Esophagus muscularis mucosa (tissue), 4 donors: ENCODE results near the gene SMPD1.

Experiments used
- EP300 ChIP-seq: sonication (generic); formaldehyde crosslinking; IDR thresholded peaks from one replicate; pipeline ENCODE4 v1.6.1; 2017; ENCODE audit warnings: antibody characterized with exemption
- POLR2A ChIP-seq: fragments of 450-650 bp; IDR thresholded peaks from one replicate; pipeline ENCODE4 v1.6.1; 2017; ENCODE audit warnings: antibody characterized with exemption, moderate library complexity, mild to moderate bottlenecking, low read depth
- POLR2AphosphoS5 ChIP-seq, 2 donors: sonication (generic); formaldehyde crosslinking; IDR thresholded peaks; one replicate each; pipeline ENCODE4 v1.6.1; 2017; ENCODE audit warnings: antibody characterized with exemption in 2 of 2
- TF ChIP-seq, protein P1 (sequence below), 3 experiments: fragments of 200-600 bp in 2 of 3; fragments of 450-650 bp in 1 of 3; sonication (generic) in 2 of 3; IDR thresholded peaks; one replicate each; pipeline ENCODE4 v1.5.1; 2017 to 2019; ENCODE audit warnings: antibody characterized with exemption in 3 of 3, mild to moderate bottlenecking in 2 of 3, moderate library complexity in 1 of 3

GRCh38 chr11:6365659-6366058, 24.6 kb upstream of the SMPD1 start:
- TF ChIP-seq, protein P1, sequence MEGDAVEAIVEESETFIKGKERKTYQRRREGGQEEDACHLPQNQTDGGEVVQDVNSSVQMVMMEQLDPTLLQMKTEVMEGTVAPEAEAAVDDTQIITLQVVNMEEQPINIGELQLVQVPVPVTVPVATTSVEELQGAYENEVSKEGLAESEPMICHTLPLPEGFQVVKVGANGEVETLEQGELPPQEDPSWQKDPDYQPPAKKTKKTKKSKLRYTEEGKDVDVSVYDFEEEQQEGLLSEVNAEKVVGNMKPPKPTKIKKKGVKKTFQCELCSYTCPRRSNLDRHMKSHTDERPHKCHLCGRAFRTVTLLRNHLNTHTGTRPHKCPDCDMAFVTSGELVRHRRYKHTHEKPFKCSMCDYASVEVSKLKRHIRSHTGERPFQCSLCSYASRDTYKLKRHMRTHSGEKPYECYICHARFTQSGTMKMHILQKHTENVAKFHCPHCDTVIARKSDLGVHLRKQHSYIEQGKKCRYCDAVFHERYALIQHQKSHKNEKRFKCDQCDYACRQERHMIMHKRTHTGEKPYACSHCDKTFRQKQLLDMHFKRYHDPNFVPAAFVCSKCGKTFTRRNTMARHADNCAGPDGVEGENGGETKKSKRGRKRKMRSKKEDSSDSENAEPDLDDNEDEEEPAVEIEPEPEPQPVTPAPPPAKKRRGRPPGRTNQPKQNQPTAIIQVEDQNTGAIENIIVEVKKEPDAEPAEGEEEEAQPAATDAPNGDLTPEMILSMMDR (IDR thresholded peaks at IDR 0.05): no peak
- TF ChIP-seq POLR2AphosphoS5 (IDR thresholded peaks at IDR 0.05): no peak
- TF ChIP-seq POLR2A: no peak
- no peak for TF ChIP-seq EP300
